ENCODE measurements around the gene ARHGAP26.

GRCh38 chr5:143199161-143199560, 429.0 kb downstream of the ARHGAP26 start:
- no peak for TF ChIP-seq POLR2A (IDR thresholded peaks at IDR 0.05; ENCODE audit: low read depth, low read length)
- TF ChIP-seq CTCF (conservative IDR thresholded peaks at IDR 0.05; ENCODE audit: low read depth, low read length): no peak
- TF ChIP-seq RCOR1 (IDR thresholded peaks at IDR 0.05; ENCODE audit: insufficient replicate concordance, low read length): no peak
- no peak for TF ChIP-seq RAD21 (IDR thresholded peaks at IDR 0.05; ENCODE audit: low read length)
- no peak for TF ChIP-seq NFE2L2 (IDR thresholded peaks at IDR 0.05; ENCODE audit: low read depth, low read length)
- no peak for TF ChIP-seq MAZ (IDR thresholded peaks at IDR 0.05; ENCODE audit: borderline replicate concordance, low read depth, low read length)
- no peak for TF ChIP-seq SMC3 (IDR thresholded peaks at IDR 0.05; ENCODE audit: low read depth, low read length)
- TF ChIP-seq BHLHE40 (IDR thresholded peaks at IDR 0.05; ENCODE audit: low read depth, low read length): no peak
- no peak for TF ChIP-seq CEBPB (IDR thresholded peaks at IDR 0.05; ENCODE audit: low read depth, low read length)
